ENCODE results near the gene DGKI. TPM values are rescaled to one million over a fixed set of nuclear protein-coding genes. Genes with fewer than 3 reads are reported as not detected.
A peak's percentile ranks its signal among the peaks of the same experiment; 100 is the strongest.

Gene DGKI
- polyA plus RNA-seq, 1 donor: 1.4 TPM

DNA sequence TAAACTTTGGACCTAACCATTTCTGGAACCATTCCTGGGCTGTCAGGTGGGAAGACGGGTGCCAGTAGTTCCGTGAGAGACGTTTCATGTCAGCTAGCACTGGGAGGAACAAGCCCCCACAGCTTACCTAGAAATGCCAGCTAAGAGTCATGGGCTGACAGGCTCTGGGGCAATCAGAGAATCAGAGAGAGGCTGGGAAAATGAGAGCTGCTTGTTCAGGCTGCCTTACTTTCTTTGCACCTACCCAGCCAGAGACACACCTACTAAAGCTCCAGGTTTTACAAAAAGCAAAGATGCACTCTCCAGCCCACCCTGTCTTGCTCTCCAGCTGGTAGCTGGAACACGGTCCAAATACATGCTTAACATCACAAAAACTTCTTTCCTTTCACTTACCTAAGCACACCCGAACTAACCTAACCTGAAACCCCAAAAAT lies 503.9 kb downstream of the DGKI start:
- H3K9me3 ChIP-seq (ENCODE audit: control insufficient read depth, low read depth, low read length): no peaks in the 10 kb centered on the region
- no peak for DNase-seq

DNA sequence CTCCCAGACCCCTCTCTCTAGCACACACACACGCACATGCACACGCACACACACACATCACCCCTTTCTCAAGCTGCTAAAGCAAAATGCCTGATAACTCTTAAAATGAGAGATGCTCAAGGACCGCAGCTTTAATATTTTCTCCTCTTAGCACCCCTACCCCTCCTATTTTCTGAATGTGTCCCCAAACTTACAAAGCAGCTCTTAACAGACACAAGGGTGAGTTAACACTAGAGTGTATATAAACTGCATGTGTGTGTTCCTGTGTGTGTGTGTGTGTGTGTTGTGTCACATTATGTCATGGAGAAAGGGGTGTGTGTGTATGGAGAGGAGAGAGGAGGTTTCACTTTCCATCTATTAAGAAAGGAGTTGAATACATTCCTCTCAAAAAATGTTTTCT lies 504.5 kb downstream of the DGKI start:
- WGBS (ENCODE audit: insufficient coverage, low lambda C conversion rate): 57% methylated on average over 2 of the region's 3 CpGs
- Histone ChIP-seq H3K27ac (ENCODE audit: low read length) (peak overlapping the region; percentile 6), H3K36me3 (ENCODE audit: control insufficient read depth, insufficient read depth, low read length) (no peaks in the 10 kb centered on the region), H3K4me1 (ENCODE audit: control insufficient read depth, insufficient read depth, low read length) (no peaks in the 10 kb centered on the region), H3K27me3 (ENCODE audit: control insufficient read depth, insufficient read depth, low read length) (peaks cover 4% of the 10 kb centered on the region), H3K4me3 (ENCODE audit: low read length) (peak overlapping the region; percentile 43), H3K9me3 (ENCODE audit: control insufficient read depth, low read depth, low read length) (no peaks in the 10 kb centered on the region)
- peak in 1 of 2 donors; percentile 19 for DNase-seq

More for the DNA sequence above, 503.9 kb downstream of the DGKI start:
- Histone ChIP-seq H3K36me3 (ENCODE audit: control insufficient read depth, insufficient read depth, low read length) (no peaks in the 10 kb centered on the region), H3K4me1 (ENCODE audit: control insufficient read depth, insufficient read depth, low read length) (no peaks in the 10 kb centered on the region), H3K27me3 (ENCODE audit: control insufficient read depth, insufficient read depth, low read length) (peaks cover 4% of the 10 kb centered on the region), H3K27ac (ENCODE audit: low read length) (peak overlapping the region; percentile 47), H3K4me3 (ENCODE audit: low read length) (peak overlapping the region; percentile 43)
- WGBS (ENCODE audit: insufficient coverage, low lambda C conversion rate): no CpG with 5 or more reads among the region's 5 CpGs

DNA sequence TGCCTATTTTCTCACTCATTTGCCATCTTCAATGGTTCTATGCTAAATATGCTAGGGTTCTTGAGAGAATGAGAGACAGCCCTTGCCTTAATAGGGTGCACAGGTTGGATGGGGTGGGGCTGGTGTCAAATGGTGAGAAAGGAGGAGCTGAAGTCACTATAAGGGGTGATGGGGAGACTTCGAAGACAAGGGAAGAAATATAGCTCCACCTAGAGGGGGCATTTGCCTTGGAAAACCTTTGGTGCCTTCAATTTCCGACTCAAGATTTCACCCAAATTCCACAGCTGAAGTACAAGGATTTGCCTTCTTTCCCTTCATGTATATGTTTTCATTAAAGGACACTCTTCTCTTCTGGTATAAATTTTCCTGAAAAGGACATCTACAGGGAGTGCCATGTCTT lies 508.9 kb downstream of the DGKI start:
- DNase-seq: no peak
- Histone ChIP-seq H3K4me3 (ENCODE audit: low read length) (no peak overlapping the region), H3K4me1 (ENCODE audit: control insufficient read depth, insufficient read depth, low read length) (no peaks in the 10 kb centered on the region), H3K27me3 (ENCODE audit: control insufficient read depth, insufficient read depth, low read length) (no peaks in the 10 kb centered on the region), H3K27ac (ENCODE audit: low read length) (no peak overlapping the region), H3K36me3 (ENCODE audit: control insufficient read depth, insufficient read depth, low read length) (no peaks in the 10 kb centered on the region), H3K9me3 (ENCODE audit: control insufficient read depth, low read depth, low read length) (no peaks in the 10 kb centered on the region)
- WGBS (ENCODE audit: insufficient coverage, low lambda C conversion rate): no CpG with 5 or more reads among the region's 2 CpGs

DNA sequence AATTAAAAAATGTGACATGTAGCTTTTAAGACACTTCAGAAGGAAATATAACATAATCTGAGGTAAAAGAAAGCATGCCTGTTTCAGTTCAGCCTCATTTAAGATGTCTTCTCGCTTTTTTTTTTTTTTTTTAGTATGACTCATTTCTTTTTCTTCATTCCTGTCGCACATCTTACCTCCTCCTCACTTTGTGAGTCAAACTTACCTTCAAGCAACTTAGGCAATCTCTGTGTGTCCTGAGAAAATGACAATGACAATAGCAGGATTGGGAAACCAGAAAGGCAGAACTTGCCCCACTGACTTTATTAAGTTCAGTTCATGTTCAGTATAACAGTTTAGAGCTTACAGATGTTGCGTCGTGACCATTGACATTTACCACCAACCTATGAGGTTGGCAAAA lies 511.0 kb downstream of the DGKI start:
- no peaks in the 10 kb centered on the region for H3K4me1 ChIP-seq (ENCODE audit: control insufficient read depth, insufficient read depth, low read length)
- no peak overlapping the region for H3K4me3 ChIP-seq (ENCODE audit: low read length)
- no peaks in the 10 kb centered on the region for H3K9me3 ChIP-seq (ENCODE audit: control insufficient read depth, low read depth, low read length)
- H3K27ac ChIP-seq (ENCODE audit: low read length): no peak overlapping the region
- no peak for DNase-seq
- WGBS (ENCODE audit: insufficient coverage, low lambda C conversion rate): 100% methylated on average over 1 of the region's 4 CpGs
- no peaks in the 10 kb centered on the region for H3K36me3 ChIP-seq (ENCODE audit: control insufficient read depth, insufficient read depth, low read length)
- H3K27me3 ChIP-seq (ENCODE audit: control insufficient read depth, insufficient read depth, low read length): no peaks in the 10 kb centered on the region

DNA sequence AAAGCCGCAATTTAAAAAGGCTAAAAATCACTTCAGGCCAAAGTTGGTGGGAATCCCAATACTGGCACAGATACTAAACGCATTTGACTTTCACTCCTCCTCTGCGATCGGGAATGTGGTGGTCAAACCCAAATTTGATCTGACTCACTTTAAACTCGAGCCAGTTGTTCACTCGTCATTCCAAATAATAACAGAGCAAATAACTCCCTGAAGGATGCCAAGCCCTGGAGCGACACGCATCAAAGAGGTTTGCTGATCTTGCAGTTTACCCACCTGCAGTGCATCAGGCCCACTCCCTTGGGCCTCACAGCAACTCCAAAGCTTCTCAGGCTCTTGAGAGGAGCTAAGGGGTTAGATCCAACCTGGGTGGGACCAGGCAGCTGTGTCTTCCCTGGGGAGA lies 515.4 kb downstream of the DGKI start:
- Histone ChIP-seq H3K36me3 (ENCODE audit: control insufficient read depth, insufficient read depth, low read length) (no peaks in the 10 kb centered on the region), H3K4me1 (ENCODE audit: control insufficient read depth, insufficient read depth, low read length) (no peaks in the 10 kb centered on the region), H3K27me3 (ENCODE audit: control insufficient read depth, insufficient read depth, low read length) (no peaks in the 10 kb centered on the region), H3K9me3 (ENCODE audit: control insufficient read depth, low read depth, low read length) (no peaks in the 10 kb centered on the region), H3K27ac (ENCODE audit: low read length) (no peak overlapping the region), H3K4me3 (ENCODE audit: low read length) (no peak overlapping the region)
- WGBS (ENCODE audit: insufficient coverage, low lambda C conversion rate): no CpG with 5 or more reads among the region's 8 CpGs
- no peak for DNase-seq

Other genes with a start within 250 kb of the DGKI start
- gene CREB3L2, start 155.1 kb upstream of the DGKI start, polyA plus RNA-seq: 49.3 TPM
- 4.4 TPM for gene AKR1D1, start 229.5 kb upstream of the DGKI start, polyA plus RNA-seq